Dermis microvascular lymphatic vessel endothelial cell (primary cell): Measurements from ENCODE around the gene MICOS13. TPM values are rescaled to one million over a fixed set of nuclear protein-coding genes. Genes with fewer than 3 reads are reported as not detected.
"Not testable (repeated sequence)": the region's sequence is repeated elsewhere in the genome, so short reads cannot be mapped to it uniquely, and the experiment has no call there.

Source experiments
- DNase-seq, 2 donors: peaks; one replicate each; pipeline versions ENCODE4 v3.0.0 to v3.0.0-alpha.2; 2010; ENCODE audit warnings: low read depth in 2 of 2
- total RNA-seq: library from RNA; depleted of rRNA; stranded (reverse); fragments of >200 nt; gene quantifications from 2 replicates; pipeline ENCODE4 v1.2.1, GENCODE V29; 2014

The MICOS13 gene, protein sequence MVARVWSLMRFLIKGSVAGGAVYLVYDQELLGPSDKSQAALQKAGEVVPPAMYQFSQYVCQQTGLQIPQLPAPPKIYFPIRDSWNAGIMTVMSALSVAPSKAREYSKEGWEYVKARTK
- 29.6 and 46.2 TPM in 2 replicates for total RNA-seq

DNA sequence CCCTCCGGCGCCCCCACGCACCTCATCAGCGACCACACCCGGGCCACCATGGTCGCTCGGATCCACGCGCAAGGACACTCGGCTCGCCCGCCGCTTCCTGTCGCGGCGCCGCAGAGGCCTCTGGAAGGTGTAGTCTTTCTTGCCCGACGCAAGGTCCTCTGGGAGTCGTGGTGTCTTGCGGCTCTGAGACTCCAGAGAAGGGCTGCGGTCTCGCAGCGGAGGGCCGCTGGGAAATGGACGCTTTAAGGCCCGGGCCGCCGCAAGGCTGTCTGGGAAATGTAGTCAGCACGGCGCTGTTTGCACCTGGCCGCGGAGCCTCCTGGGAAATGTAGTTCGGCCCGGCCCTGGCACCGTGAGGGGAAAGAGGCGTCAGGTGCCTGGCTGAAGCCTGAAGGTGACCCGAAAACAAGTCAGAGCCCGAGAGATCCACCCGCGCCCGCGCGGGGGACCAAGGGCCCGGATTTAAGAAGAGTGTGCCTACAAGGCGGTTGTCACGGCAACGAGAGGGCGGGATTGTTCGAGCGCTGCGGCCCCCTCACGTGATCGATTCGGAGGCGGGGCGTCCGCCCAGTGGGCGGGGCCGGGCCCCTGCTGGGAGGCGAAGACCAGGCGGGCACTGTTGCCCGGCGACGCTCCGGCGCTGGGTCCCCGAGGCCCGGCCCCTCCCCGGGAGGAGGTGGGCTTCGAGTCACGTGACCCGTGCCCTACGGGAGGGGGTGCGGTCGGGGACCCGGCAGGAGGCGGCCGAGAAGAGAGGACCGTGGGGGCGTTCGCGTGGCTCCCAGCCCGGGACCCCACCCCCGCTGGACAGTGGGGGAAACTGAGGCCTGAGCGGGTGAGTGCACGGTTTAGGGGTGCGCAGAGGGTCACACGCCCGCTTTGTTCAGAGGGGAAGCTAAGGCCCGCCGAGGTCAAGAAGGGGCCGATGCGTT lies at the start of gene MICOS13, which contains the start of gene HSD11B1L:
TSS of gene MICOS13 (minus strand) at position 80 of the 932 bp plus-strand sequence. CDS start at position 50, 30 bp downstream.
TSS of gene HSD11B1L (plus strand) at position 591 of the 932 bp plus-strand sequence. CDS start 3,806 bp downstream, outside the sequence.
- DNase-seq, result peak; percentile 96 to 99

DNA sequence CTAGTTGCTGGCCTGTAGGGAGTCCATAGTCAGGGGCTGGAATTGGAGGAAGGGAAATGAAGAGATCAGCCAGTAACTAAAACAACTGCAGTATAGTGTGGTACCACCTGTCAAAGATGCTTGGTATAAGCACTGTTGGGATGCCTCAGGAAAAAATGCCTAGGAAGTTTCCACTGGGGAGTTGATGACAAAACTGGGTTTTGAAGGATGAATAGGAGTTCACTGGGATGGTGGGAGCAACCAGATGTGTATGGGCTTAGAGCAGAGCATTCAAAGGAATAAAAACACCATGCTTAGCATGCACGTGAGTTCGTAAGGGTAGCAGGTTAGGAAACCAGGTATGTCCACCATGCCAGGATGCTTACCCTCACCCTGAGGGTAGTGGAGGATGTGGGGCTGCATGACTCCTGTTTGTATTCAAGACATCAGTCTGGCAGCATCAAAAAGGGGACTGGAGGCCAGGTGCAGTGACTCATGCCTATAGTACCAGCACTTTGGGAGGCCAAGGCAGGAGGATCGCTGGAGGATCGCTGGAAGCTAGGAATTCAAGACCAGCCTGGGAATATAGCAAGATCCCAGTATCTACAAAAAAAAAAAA lies 47.2 kb upstream of the MICOS13 start:
- DNase-seq, result no peak

DNA sequence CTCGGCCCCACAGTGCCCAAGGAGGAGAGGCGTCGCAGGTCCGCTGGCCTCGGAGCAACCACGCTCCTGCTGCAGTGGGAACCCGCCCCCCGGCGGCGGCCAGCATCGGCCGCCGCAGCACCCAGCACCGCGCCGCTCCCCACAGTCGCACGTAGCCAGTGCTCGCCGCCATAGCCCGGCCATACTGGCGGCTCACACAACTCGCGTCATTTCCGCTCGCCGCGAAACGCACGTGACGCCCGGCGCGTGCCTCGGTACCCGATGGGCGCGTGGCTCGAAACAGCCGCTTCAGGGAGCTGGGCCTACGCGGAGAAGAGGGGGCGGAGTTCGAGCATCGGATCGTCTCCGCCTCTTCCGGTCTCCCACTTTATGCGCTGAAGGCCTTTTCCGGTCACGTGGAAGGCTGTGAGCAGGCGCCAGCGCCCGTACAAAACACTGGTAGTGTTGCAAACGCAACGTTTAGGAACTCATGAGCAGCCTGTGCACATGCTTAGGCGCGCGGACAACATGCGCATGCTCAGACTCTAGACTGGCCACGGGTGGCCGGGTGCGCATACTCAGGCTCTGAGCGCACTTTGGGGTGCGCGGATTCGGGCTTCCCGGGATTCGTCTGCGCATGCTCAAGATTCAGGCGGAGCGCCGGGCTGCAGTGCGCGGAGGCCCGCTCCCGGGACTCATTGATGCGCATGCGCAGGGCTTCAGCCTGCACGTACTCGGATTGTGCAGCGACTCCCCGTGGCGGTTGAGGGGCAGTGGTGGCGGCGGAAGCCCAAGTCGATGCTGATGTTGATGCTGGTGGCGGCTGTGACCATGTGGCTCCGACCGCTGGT lies 39.9 kb upstream of the MICOS13 start, which contains the start of the genes CATSPERD and LONP1:
TSS of gene CATSPERD (plus strand) at position 677 of the 830 bp plus-strand sequence. CDS start at position 778, 101 bp downstream.
TSS of gene LONP1 (minus strand) at position 186 of the 830 bp plus-strand sequence. CDS start at position 172, 14 bp downstream.
- DNase-seq, result peak; percentile 98 to 99

DNA sequence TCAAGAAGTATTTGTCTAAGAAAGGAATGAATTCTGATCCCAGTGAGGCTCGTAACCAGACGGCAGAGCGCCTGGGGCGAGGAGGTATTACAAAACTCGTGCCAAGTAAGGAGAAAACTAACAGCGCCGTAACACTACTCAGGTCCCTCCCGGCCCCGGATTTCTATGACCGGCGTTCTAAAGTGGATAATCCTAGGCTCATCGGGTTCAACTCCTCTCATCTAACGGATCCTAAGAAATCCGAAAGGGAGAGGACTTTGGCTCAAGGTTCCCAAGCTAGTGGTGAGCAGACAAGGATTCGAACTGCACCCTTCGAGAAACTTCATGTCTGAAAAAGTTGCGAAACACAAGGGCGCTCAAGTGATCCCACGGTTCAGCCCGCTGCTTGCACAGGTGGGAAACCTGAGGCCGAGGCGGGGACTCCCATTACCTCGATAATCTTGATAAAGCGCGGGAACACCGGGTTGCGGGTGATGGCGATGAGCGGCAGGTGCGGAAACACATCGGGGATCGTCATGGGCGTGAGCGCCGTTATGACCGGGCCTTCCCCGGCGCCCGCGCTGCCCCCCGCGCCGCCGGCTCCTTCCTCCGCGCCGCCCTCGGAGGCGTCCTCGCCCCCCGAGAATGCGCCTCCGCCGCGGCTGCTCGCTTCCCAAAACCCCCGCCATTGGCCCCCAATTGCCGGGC lies 39.1 kb upstream of the MICOS13 start:
- DNase-seq, result peak in 1 of 2 donors; percentile 26

DNA sequence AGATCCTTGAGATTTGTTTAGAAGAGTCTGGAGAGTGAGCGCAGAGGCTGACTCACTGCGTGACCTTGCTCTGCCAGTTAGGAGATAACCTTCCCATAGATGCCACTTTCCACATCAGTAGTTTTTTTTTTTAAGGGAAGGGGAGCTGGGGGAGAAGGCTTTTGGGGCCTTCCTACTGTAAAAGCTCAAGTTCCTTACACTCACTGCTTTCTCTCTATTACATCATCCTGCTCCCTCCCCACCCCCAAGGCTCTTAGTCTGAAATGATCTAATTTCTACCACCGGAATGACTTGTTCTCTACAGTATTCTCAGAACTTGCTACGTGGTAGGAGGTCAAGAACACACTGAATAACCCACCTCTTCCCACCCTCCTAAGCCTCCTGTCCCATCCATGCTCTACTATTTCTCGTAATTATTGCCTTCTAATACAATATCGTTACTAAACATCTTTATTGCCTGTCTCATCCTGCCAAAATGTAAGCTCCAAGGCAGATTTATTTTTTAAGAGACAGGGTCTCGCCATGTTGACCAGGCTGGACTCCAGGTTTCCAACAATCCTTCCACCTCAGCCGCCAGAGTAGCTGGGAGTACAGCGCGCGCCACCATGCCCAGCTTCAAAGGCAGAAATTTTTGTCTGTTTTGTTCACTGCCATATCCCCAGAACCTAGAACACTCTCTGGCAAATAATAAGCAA lies 38.4 kb upstream of the MICOS13 start:
- peak in 1 of 2 donors; percentile 64 for DNase-seq

DNA sequence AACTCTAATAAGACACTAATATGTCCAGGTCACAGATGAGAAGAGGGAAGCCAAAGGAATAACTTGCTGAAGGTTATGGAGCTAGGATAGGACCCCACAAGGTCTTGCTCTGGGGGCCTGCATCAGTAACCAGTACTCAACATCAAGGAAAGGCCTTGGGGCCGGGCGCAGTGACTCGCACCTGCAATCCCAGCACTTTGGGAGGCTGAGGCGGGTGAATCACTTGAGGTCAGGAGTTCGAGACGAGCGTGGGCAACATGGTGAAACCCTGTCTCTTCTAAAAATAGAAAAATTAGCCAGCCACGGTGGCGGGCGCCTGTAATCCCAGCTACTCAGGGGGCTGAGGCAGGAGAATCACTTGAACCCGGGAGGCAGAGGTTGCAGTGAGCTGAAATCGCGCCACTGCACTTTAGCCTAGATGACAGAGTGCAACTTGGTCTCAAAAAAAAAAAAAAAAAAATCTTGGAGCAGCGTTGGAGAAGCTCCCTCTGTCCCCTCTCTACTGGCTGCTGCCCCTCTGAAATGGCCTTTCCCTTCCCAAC lies 37.8 kb upstream of the MICOS13 start:
- no peak for DNase-seq

DNA sequence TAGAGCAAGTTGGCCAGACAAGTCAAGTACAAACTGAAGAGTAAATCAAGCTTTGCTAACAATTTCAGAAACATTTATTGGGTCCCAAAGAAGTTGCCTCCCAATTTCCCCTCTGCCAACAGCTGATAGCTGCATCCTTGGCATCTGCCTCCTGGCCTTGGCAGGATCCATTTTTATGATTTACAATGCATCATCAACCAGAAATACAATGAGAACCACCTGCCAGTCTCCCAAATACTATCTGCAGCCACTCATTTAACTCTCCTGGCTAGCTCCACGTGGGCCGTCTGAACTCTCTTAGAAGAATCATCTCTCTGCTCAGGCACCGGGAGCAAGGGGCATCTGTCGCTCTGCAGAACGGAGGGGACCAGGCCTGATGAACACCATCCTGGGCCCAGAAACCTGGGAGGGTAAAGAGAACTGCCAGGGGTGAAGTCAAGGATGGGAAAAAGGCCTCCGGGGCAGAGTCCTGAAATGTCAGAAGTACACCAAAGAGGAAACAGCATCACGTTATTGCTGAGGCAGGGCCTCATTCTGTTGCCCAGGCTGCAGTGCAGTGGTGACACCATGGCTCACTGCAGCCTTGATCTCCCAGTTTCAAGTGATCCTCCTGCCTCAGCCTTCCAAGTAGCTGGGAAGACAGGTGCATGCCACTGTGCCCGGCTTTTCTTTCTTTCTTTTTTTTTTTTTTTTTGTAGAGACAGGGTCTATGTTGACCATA lies 37.1 kb upstream of the MICOS13 start:
- DNase-seq, result no peak

DNA sequence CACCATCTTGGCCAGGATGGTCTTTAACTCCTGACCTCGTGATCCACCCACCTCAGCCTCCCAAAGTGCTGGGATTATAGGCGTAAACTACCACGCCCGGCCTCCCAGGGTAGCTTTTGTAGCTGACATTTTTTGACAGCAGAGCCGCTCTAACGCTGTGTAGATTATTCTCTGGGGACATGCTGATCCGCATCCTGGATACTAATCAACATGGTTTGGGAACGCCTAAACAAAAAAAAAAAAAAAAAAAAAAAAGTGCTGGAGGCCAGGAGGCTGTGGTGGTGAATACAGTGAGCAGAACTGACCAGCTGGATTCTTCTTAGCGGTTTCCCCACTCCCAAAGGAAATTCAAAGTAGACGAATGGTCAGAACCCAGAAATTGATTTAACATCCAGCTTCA lies 34.5 kb upstream of the MICOS13 start:
- DNase-seq, result no peak

DNA sequence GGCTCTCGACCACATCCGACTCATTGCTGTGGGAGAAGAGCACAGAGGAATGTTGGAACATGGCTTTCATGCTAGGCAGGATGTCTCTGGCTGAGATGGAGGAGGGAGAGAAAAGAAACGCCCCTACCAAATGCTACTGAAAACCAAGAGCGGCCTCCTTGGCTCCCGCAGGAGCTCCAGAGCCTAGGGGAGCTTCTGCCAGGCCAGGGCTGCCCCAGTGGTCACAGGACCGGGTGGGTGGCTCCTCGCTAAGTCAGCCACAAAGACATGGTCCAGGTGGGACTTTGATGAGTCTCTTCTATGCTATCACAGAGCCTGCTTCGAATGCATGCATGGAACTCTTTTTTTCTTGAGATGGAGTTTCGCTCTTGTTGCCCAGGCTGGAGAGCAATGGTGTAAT lies 32.9 kb upstream of the MICOS13 start:
- DNase-seq, result no peak

DNA sequence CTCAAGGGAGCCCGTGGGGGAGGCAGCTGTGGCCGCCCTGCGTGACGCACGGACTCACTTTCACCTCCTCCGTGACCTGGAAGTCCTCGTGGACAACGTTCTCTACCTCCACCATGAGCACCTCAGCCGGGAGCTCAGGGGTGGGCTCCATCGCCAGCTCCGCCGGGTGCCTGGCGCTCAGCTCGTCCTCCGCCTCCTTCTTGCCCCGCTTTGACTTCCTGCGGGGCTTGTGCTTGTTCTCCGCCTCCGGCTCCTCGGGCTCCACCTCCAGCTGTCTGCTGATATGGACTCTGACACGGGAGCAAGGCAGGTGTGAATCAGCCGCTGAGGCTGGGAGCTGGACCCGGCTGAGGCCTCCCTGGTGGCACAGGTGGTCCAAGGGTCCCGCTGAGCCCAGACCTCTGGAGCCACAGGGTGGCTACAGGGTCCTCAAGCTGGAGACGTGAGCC lies 31.4 kb upstream of the MICOS13 start:
- DNase-seq, result no peak

DNA sequence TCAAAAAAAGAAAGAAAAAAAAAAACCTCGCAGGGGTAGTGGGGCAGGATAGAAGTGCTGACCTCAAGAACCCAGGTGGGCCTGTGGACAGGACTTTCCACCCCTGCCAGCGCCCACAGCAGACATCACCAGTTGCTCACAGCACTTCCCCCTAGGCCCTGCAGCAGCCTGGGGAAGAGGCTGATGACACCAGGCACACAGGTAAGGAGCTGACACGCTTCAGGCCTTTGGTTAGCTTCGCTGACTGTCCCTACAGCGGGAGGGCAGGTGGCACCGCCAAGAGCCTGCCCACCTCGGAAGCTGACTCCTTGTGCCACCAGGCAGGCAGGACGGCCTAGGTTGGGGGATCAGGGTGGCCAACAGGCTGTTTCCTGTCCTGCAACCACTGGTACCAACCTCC lies 30.7 kb upstream of the MICOS13 start:
- DNase-seq, result no peak

DNA sequence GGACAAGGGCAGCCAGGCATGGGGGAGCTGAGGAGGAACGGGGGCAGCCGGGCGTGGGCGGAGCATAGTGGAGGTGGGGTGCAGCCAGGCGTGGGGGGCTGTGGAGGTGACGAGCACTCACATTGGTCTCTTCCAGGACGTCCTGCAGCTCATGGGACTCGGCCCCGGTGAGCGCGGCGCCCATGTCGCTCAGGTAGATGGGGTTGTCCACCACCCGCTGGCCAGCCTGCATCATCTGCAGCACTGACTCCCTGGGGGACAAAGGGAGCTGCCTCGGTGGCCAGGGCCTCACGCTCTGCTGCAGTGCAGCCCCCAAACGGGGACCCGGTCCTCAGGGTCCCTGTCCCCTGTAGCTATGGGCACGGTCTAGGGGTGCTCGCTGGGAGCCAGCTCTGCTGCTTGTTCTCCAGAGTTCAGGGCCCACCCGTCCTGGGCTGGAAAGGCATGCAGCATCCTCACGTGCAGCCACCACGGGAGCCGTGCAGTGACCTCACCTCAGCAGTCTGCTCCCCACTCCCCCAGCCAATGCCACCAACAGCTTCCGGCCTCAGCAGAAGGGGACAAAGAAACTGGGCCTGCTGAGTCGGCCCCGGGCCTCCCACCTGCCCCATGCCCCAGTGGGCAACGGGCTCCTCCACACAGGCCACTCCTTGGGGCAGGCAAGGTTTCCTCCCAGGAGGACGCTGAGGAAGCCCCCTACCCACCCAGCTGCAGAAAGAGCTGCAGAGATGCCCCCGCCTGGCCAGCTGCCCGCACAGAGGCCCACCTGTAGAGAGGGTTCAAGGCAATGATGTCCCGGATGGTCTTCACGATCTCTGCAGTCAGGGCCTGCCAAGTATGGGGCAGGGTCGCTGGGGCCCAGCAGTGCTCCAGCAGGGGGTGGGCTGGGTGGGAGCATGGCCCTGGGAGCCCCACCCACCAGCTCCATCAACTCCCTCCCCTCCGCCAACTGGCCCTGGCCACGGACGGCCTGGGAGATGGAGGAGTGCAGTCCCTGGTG lies 27.6 kb upstream of the MICOS13 start:
- DNase-seq, result no peak

DNA sequence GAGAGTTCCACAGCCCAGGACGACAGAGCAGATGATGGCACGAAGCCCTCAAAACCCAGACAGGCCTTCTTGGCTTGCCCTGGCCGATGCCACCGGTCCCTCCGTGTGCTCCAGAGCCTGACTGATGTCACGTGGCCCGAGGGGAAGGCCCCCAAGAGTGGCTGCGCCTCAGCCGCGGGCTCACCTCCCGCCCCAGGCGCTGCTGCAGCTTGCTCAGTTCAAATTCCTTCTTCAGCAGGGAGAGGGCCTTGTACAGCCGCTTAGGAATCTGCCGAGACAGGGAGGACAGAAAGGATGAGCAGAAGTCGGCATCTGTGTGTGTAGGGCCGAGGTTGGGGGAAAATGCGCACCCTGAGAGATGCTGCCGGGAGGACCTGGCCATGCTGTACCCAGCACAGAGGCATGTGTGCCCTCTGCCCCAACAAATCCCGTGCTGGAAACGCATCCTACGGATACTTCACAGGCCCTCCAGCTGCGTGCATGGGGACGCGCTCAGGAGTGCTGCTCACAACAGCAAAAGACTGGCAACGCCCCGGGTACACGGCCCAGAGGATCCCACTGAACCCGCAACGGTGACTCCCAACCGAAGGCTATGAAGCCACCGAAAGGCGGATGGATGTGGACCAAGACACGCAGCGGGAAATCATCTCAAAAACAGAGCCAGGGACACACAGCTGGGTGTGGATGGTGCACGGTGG lies 26.7 kb upstream of the MICOS13 start:
- DNase-seq, result no peak

DNA sequence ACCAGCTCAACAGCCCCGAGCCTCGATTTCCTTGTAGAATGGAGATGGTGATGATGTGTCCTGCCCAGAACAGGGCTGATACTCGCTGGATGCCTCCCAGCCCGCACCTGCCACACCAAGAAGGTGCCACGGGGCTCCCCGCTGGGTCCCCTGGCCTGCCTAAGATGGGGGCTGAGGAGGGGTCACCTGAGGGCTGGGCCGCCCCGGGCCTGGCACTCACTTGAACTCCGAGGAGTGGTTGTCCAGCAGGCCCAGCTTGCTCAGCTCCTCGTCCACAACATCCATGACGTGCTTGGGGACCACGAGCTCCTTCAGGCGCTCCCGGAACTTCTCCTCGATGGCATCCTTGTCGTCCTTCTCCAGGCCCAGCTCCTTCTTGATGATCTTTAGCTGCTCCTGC lies 25.2 kb upstream of the MICOS13 start:
- no peak for DNase-seq

DNA sequence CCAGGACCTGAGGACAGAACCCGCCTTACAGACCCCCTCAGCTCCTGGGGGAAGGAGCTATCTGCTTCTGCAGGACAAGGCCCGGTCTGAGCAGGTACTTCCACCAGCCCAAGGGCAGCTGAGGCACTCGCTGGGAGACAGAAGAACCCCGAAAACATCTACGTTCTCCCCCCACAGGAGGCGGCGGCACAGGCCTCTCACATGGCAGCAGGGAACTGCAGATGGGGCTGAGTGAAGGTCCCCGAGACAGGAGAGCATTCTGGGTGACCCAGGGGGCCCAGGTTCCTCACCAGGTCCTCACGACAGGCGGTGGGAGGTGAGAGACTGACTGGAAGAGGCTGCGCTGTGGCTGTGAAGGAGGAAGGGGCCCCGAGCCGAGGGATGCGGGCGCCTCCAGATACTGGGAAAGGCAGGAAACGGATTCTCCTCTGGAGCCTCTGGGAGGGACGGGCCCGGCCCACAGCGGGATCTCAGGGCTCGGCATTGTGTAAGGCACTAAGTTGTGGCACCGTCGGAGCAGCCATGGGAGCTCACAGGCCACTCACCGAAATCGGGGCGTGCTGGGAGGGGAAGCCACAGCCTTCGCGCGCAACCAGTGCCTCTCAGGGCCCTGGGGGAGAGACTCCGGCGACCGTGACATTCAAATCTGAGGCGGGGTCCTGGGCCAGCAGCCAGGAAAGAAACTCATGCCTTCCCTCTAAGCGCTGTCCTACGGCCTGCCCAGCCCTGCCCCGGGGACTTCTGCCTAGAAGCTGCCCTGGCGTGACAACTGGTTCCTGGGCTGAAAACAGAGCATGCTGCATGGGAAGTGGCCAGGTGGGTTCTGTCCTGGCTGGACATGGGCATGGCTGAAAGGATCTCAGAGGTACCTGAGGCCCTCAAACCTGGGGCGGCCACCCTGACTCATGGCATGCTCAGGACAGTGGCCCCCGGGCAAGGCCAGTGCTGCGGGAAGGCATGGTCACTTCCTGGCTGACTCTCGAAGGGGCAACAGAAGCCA lies 23.8 kb upstream of the MICOS13 start:
- DNase-seq, result no peak

DNA sequence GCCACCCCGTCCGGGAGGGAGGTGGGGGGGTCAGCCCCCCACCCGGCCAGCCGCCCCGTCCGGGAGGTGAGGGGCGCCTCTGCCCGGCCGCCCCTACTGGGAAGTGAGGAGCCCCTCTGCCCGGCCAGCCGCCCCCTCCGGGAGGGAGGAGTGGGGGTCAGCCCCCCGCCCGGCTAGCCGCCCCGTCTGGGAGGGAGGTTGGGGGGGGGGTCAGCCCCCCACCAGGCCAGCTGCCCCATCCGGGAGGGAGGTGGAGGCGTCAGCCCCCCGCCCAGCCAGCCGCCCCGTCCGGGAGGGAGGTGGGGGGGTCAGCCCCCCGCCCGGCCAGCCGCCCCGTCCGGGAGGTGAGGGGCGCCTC lies 21.7 kb upstream of the MICOS13 start:
- DNase-seq, result not testable (repeated sequence)
